Activated CD4-positive, alpha-beta T cell treated with anti-CD3 and anti-CD28 coated beads for 24 hours (primary cell): Measurements from ENCODE around the gene CLSTN2.

Experiments used
- DNase-seq, 2 donors: peaks; one replicate each; pipeline ENCODE4 v3.0.0-alpha.2; 2020; ENCODE audit warnings: low read depth in 2 of 2

The CLSTN2 gene

GRCh38 chr3:139941580-139941979 lies 6.6 kb downstream of the CLSTN2 start:
- no peak for DNase-seq

- DNase-seq = no peak
Measured at GRCh38 chr3:139944256-139944910, 9.4 kb downstream of the CLSTN2 start.

- no peak for DNase-seq
Measured at GRCh38 chr3:139945386-139945785, 10.4 kb downstream of the CLSTN2 start.

- no peak for DNase-seq
Measured at GRCh38 chr3:139945942-139946341, 11.0 kb downstream of the CLSTN2 start.

GRCh38 chr3:139948467-139948866 lies 13.5 kb downstream of the CLSTN2 start:
- DNase-seq = no peak

- no peak for DNase-seq
Measured at GRCh38 chr3:139948898-139949297, 13.9 kb downstream of the CLSTN2 start.

- no peak for DNase-seq
Measured at GRCh38 chr3:139953131-139953910, 18.3 kb downstream of the CLSTN2 start.

- no peak for DNase-seq
Measured at GRCh38 chr3:139954146-139954860, 19.3 kb downstream of the CLSTN2 start.

- DNase-seq = no peak
Measured at GRCh38 chr3:139957844-139958243, 22.9 kb downstream of the CLSTN2 start.

- DNase-seq = no peak
Measured at GRCh38 chr3:139969386-139969785, 34.4 kb downstream of the CLSTN2 start.

- DNase-seq = no peak
Measured at GRCh38 chr3:139970526-139970925, 35.5 kb downstream of the CLSTN2 start.

GRCh38 chr3:139974809-139975425 lies 39.9 kb downstream of the CLSTN2 start:
- DNase-seq = no peak

GRCh38 chr3:139975594-139976365 lies 40.8 kb downstream of the CLSTN2 start:
- DNase-seq = no peak

GRCh38 chr3:139978966-139979365 lies 44.0 kb downstream of the CLSTN2 start:
- no peak for DNase-seq

- DNase-seq = no peak
Measured at GRCh38 chr3:139979991-139980390, 45.0 kb downstream of the CLSTN2 start.

- no peak for DNase-seq
Measured at GRCh38 chr3:139982404-139982803, 47.4 kb downstream of the CLSTN2 start.

GRCh38 chr3:139985576-139985975 lies 50.6 kb downstream of the CLSTN2 start:
- no peak for DNase-seq

GRCh38 chr3:139987908-139988307 lies 52.9 kb downstream of the CLSTN2 start:
- no peak for DNase-seq

- DNase-seq = no peak
Measured at GRCh38 chr3:139988472-139989156, 53.6 kb downstream of the CLSTN2 start.

GRCh38 chr3:139994891-139995290 lies 59.9 kb downstream of the CLSTN2 start:
- DNase-seq = no peak

GRCh38 chr3:140004271-140004670 lies 69.3 kb downstream of the CLSTN2 start:
- DNase-seq = no peak
